Uterine smooth muscle cell (primary cell): ENCODE results near the gene BIRC3. TPM values are rescaled to one million over a fixed set of nuclear protein-coding genes. Genes with fewer than 3 reads are reported as not detected.

ENCODE experiments used
- total RNA-seq: library from RNA; depleted of rRNA; stranded (reverse); fragments of >200 nt; gene quantifications from 2 replicates; pipeline ENCODE4 v1.2.3, GENCODE V29; 2014

The BIRC3 gene
- 0.50 and 0.89 TPM in 2 replicates for total RNA-seq

GRCh38 chr11:102317099-102317767 is at the start of gene BIRC3:
Gene BIRC3, plus strand, starts transcription at chr11:102317484. Its CDS starts 7,026 bp downstream, at chr11:102324510.

GRCh38 chr11:102346748-102347461 is 29.6 kb downstream of the BIRC3 start, which contains the start of gene BIRC2:
Gene BIRC2, plus strand, starts transcription at chr11:102347214. Its CDS starts 2,641 bp downstream, at chr11:102349855.

Other genes with a start within 250 kb of the BIRC3 start
- gene YAP1, start 207.0 kb upstream of the BIRC3 start, total RNA-seq, result 158 and 240 TPM in 2 replicates
- gene BIRC2, start 29.7 kb downstream of the BIRC3 start, total RNA-seq, result 58.3 and 64.2 TPM in 2 replicates
- gene TMEM123, start 135.3 kb downstream of the BIRC3 start, total RNA-seq, result 66.1 and 87.2 TPM in 2 replicates
- not detected in 2 replicates for gene MMP7, start 213.3 kb downstream of the BIRC3 start, total RNA-seq